Activated T-cell treated with anti-CD3 and anti-CD28 coated beads for 4 hours (primary cell): ENCODE data around the gene ERCC3.

ENCODE experiments used
- DNase-seq: peaks from one replicate; pipeline ENCODE4 v3.0.0-alpha.2; 2020

Gene ERCC3

DNA sequence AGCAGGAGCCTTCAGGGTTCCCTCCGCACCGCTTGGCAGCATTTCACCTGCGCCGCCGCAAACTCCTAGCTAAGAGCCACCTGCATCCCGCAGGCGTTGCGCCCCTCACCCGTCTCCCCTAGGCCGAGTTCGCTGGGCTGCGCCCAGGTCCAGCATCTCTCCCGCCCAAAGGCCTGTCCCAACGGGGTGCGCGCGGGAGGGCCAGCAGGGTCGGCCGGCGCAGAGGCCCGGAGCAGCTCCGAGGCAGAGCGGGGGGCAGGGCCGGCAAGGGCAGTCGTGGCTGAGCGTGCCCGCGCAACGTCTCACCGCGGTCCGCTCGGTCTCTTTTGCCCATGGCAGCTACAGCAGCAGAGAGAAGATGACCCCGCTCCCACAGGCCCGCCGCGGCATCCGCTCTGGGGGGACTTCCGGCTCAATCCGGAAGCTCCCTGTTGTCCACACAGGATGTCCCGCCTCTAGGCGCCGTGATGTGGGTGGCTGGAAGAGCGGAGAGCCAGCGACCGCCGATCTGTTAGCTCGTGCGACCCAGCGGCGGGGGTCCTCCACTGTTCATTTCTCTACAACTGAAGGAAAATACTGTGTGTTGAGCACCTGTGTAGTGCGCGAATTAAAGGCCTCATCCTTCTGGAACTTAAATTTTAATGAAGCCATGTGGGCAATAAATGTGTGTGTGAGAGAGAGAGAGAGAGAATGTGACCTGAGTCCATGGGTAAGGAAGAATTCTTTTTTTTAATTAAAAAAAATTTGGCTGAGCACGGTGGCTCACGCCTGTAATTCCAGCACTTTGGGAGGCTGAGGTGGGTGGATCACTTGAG lies at the start of gene ERCC3:
Gene ERCC3 (minus strand): TSS at position 397 of the 815 bp plus-strand sequence. CDS start 63 bp downstream, at position 334.
- DNase-seq: peak; percentile 70

- DNase-seq: no peak
Measured at GRCh38 chr2:127343277-127343676, 49.3 kb upstream of the ERCC3 start.

DNA sequence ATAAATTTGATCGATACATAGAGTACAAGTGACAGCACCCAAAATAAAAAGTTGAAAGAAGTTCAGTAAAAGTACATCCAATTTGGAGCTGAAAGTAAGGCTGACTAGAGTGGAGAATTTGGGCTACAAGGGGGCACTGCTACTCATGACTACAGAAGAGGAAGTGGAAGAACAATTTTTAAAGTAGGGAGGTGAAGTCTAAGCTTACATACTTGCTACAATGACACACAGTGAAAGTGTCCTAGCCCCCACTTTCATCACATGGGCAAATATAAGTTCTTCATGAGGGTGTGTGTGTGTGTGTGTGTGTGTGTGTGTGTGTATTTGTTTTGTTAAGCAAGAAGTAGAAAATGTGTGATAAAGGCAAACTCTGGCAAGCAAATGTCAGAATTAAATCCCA lies 48.2 kb upstream of the ERCC3 start:
- DNase-seq: no peak

- no peak for DNase-seq
Measured at GRCh38 chr2:127332335-127332734, 38.4 kb upstream of the ERCC3 start.

DNA sequence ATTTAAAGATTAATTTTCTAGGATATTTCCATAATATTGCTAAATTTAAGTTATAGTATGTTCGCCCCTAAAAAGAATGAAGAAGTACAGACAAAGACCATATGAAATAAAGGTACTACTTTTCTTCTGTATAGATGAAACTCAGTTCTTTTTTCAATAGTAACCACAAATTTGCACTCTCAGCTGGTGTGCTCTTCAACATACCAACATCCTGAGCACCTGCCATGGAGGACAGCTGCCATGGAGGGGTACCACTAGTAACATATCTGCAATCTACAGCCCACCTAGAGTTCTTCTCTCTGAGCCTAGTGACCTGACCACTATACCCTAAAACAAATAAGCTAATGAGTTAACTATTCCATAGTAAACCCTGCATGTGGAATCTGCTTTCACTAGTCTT lies 36.8 kb upstream of the ERCC3 start:
- no peak for DNase-seq

DNA sequence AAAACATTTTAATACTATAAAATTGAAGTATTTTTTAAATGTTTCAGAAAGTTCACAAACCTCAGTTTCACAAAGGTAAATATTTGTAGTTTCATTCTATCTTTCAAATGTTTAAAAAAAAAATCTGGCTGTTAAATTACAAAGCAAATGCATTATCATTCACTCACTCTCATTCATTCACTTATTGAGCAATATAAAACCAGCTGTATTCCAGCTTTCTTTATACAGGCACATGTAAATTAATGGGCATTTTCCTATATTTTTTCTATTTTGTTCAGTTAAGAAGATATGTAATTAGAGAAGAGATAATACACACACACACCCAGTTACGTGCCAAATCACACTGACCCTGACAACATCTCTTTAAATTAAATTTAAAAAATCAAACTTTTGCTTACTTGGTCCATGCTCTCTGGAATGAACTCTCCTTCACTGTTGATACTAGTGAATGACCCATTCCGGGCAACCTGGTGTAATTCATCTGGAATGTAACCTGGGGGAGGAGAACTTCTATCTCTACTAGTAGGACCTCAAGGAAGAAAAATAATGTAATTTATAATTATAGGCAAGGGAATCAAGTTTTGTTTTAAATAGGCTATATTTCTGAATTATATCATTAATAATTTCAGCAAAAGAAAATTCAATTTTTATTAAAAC lies 32.5 kb upstream of the ERCC3 start:
- no peak for DNase-seq

GRCh38 chr2:127324635-127325034 lies 30.7 kb upstream of the ERCC3 start:
- DNase-seq: no peak

GRCh38 chr2:127321303-127321702 lies 27.4 kb upstream of the ERCC3 start:
- DNase-seq: no peak

DNA sequence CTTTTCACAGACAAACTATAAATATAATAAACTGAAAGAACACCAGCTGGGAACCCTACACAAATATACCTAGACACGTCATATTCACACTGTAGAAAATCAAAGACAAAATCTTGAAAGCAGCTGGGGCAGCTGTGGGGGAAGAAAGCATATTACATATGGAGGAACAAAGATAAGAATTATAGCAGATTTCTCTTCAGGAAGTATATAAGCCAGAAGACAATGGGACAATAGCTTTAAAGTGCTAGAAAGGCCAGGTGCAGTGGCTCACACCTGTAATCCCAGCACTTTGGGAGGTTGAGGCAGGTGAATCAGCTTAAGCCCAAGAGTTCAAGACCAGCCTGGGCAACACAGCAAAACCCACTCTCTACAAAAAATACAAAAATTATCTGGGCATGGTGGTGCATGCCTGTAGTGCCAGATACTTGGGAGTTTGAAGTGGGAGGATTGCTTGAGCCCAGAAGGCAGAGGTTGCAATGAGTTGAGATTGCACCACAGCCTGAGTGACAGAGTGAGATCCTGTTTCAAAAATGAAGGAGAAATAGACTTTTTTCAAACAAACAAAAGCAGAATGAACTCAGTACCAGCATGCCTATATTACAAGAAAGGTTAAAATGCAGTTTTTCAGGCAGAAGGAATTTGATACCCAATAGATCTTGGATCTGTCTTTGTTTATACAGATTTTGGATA lies 26.8 kb upstream of the ERCC3 start:
- no peak for DNase-seq

DNA sequence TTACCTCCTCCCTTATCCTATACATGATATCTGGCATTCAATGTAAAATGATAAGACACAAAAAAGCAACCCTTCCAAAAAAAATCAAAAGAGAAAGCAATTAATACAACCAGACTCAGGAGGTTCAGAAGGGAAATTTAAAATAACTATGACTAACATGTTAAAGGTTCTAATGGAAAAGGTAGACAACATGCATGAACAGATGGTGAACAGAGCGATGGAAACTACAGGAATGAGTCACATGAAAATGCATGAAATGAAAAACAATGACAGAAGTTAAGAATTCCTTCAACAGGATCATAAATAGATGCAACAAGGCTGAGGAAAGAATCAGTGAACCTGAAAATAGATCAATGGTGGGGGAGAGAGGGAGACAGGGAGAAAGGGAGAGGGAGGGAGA lies 26.1 kb upstream of the ERCC3 start:
- DNase-seq: no peak

DNA sequence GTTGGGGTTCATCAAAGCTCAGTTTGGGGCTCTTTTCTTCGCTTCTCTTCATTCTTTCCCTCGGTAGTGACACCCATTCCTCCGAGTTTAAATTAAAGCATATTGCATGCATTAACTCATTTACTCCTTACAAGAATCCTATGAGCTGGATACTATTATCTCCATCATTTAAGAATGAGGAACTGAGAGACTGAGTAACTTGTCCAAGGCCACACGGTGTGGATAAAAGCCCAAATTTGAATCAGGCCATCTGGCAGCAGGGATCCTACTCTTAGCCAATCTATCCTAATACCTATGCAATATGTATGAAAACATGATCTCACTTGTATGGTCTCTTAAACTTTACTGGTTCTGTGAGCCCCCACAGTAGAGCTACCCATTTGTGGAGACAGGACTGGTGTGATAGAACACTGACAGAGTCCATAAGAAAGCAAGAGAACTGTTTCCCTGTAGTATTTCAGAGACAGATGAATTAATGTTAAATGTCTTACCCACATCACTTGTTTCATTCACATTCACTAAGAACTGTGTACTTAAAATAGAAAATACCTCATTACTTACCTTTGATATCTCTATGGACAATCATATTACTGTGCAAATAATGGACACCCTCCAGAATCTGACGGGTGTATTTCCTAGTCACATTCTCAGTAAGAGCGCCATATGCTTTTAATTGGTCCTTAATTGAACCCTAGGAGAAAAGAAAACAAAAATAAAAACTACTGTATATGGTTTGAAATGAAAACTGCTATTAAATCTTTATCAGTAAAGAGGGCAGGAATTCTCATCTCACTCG lies 20.4 kb upstream of the ERCC3 start:
- no peak for DNase-seq

- DNase-seq: no peak
Measured at GRCh38 chr2:127313406-127313805, 19.5 kb upstream of the ERCC3 start.

- DNase-seq: no peak
Measured at GRCh38 chr2:127310980-127311379, 17.0 kb upstream of the ERCC3 start.

DNA sequence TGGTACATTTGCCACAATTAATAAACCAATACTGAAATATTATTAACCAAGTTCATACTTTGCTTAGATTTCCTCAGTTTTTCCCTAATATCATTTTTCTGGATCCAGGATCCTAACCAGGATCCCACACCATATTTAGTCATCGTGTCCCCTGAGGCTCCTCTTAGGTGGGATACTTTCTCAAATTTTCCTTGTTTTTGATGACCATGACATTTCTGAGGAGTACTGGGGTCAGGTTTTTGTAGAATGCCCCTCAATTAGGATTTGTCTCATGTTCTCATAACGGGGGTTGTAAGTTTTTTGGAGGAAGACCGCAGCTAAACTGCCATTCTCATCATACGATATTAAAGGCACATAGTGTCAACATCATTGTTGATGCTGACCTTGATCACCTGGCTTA lies 15.5 kb upstream of the ERCC3 start:
- no peak for DNase-seq

GRCh38 chr2:127308586-127309138 lies 14.7 kb upstream of the ERCC3 start:
- no peak for DNase-seq

GRCh38 chr2:127305990-127306585 lies 12.1 kb upstream of the ERCC3 start:
- no peak for DNase-seq

- DNase-seq: no peak
Measured at GRCh38 chr2:127302168-127302567, 8.2 kb upstream of the ERCC3 start.

DNA sequence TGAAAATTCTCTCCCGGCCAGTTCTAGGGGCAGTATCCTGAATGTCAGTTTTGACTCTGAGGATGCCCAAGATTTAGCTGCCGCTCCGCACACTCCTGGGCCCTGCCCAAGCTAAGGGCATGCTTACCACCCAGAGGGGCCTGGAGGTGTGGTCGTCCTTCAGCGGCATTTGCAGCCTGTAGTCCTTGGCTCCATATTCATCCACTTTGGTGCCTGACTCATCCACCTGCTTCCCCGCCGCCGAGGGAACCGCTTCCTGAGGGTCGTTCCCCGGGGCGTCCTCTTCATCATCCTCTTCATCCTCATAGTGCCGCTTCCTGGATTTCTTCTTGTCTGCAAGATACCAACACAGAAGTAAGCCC lies 577 bp downstream of the ERCC3 start:
- no peak for DNase-seq

DNA sequence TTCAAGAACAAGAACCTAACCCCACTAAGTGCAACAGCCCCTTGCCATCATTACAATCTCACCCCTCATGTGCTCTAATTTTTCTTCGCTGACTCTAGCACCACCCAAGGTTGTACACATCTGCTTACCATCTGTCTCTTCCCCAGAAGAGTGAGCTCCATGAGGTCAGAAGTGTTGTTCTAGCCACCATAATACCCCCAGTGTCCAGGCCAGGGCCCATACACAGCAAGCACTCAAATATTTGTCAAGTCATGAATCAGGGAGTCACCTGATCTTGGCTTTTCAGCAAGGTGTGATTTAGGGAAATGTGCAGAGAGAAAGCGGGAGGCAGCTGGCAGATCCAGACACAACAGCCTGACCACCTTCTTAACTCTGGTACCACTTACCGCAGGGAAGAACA lies 5.7 kb downstream of the ERCC3 start:
- DNase-seq: no peak

GRCh38 chr2:127283275-127283674 lies 10.7 kb downstream of the ERCC3 start:
- no peak for DNase-seq

DNA sequence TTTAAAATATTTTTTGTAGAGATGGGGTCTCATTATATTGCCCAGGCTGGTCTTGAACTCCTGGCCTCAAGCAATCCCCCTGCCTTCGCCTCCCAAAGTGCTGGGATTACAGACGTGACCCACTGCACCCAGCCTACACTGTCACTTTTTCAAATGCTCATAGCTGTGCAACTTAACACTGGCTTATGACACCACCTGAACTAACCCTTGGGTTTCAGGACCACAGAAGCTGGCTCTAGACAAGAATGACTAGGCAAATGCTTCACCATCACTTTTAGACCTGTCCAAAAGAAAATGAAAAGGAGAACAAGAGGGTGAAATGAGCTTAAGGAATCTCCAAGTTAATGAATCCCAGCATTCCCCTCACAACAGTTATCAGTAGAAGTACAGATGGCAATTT lies 13.3 kb downstream of the ERCC3 start:
- no peak for DNase-seq

GRCh38 chr2:127279781-127280180 lies 14.2 kb downstream of the ERCC3 start:
- no peak for DNase-seq
